RWPE1 (cell line): ENCODE results near the gene KITLG.

Experiments
- CTCF ChIA-PET: fragments of 350-600 bp; sonication (Branson Sonifier 250); formaldehyde crosslinking; extraction: SDS; loops from one replicate; lab custom pipeline; 2021; lab: Yijun Ruan, JAX
- POLR2A ChIA-PET: fragments of 400-600 bp; formaldehyde crosslinking; extraction: SDS; loops from one replicate; lab custom pipeline; 2020; ENCODE audit warnings: antibody characterized with exemption; ENCODE audit not compliant: low non-redundant PET; lab: Yijun Ruan, JAX
- DNase-seq: peaks from one replicate; pipeline ENCODE4 v3.0.0; 2012; ENCODE audit warnings: low spot score
- H3K27ac ChIP-seq: fragments of 450-650 bp; 2 replicates; pipeline ENCODE4 v1.5.1; 2017
- CTCF ChIP-seq: fragments of 450-650 bp; conservative IDR thresholded peaks from 2 replicates; pipeline ENCODE4 v1.5.1; 2017; ENCODE audit warnings: low read depth, mild to moderate bottlenecking

Gene KITLG

GRCh38 chr12:88458327-88458726 lies 121.9 kb downstream of the KITLG start:
- CTCF ChIA-PET, result no interaction called here

GRCh38 chr12:88453323-88453722 lies 126.9 kb downstream of the KITLG start:
- ChIA-PET CTCF (no interaction called here), POLR2A (interaction anchor here (0.8 kb wide), 1 partner anchor 18 kb away, joined by 3 read pairs; no protein-coding TSS in a partner anchor)
- no peak for DNase-seq
- no peak for TF ChIP-seq CTCF
- no peak overlapping the region for H3K27ac ChIP-seq

More at GRCh38 chr12:88458327-88458726, 121.9 kb downstream of the KITLG start:
- H3K27ac ChIP-seq, result no peak overlapping the region
- no peak for DNase-seq
- POLR2A ChIA-PET, result no interaction called here
- TF ChIP-seq CTCF, result no peak

- H3K27ac ChIP-seq, result no peak overlapping the region
- DNase-seq, result no peak
- POLR2A ChIA-PET, result no interaction called here
- TF ChIP-seq CTCF, result no peak
- CTCF ChIA-PET, result no interaction called here
Observed at GRCh38 chr12:88451205-88451604, 129.1 kb downstream of the KITLG start.

GRCh38 chr12:88450136-88450535 lies 130.1 kb downstream of the KITLG start:
- DNase-seq, result no peak
- H3K27ac ChIP-seq, result no peak overlapping the region
- ChIA-PET POLR2A (no interaction called here), CTCF (no interaction called here)
- TF ChIP-seq CTCF, result no peak

GRCh38 chr12:88448337-88448915 lies 131.8 kb downstream of the KITLG start:
- TF ChIP-seq CTCF, result no peak
- CTCF ChIA-PET, result no interaction called here
- POLR2A ChIA-PET, result no interaction called here
- no peak overlapping the region for H3K27ac ChIP-seq
- no peak for DNase-seq

- no peak for DNase-seq
- no peak overlapping the region for H3K27ac ChIP-seq
- TF ChIP-seq CTCF, result no peak
- CTCF ChIA-PET, result no interaction called here
- POLR2A ChIA-PET, result no interaction called here
Observed at GRCh38 chr12:88445705-88446394, 134.4 kb downstream of the KITLG start.
